ENCODE results near the gene RHBDF2. TPM values are rescaled to one million over a fixed set of nuclear protein-coding genes. Genes with fewer than 3 reads are reported as not detected.

Gene RHBDF2
- total RNA-seq, 4 donors from 2014 or later = 45.9 to 82.6 (median 52.6) TPM

DNA sequence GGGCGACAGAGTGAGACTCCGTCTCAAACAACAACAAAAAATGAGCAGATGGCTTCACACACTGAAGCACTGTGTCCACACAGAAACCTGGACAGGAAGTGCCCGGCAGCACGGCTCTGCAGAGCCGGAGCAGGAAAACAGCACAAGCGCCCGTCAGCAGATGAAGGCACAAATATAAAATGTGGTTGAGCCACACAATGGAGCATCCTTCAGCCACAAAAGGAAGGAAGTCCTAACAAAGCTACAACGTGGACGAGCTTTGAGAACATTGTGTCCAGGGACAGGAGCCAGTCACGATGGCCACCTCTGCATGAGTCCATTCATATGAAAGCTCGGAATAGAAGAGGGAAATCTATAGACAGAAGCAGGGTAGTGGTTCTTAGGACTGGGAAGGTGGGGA, 15.7 kb downstream of the RHBDF2 start:
- DNase-seq (ENCODE audit: low spot score in 2 of 2) = no peak
- WGBS = 60% methylated on average over 11 of the region's 11 CpGs
- peaks cover 9% of the 10 kb centered on the region for H3K36me3 ChIP-seq
- no peaks in the 10 kb centered on the region for H3K27me3 ChIP-seq
- peak overlapping the region; percentile 25 for H3K27ac ChIP-seq
- no peaks in the 10 kb centered on the region for H3K9me3 ChIP-seq
- H3K4me3 ChIP-seq = no peak overlapping the region
- H3K4me1 ChIP-seq = peaks cover 12% of the 10 kb centered on the region
- TF ChIP-seq EP300 (IDR thresholded peaks at IDR 0.05) (no peak), POLR2A (IDR thresholded peaks at IDR 0.05) (no peak), POLR2AphosphoS5 (IDR thresholded peaks at IDR 0.05) (peak in 1 of 3 donors; percentile 18), CTCF (IDR thresholded peaks at IDR 0.05) (no peak)

GRCh38 chr17:76484228-76484725, 16.9 kb downstream of the RHBDF2 start:
- no peaks in the 10 kb centered on the region for H3K27me3 ChIP-seq
- H3K27ac ChIP-seq = no peak overlapping the region
- H3K4me3 ChIP-seq = no peak overlapping the region
- peaks cover 3% of the 10 kb centered on the region for H3K4me1 ChIP-seq
- DNase-seq (ENCODE audit: low spot score in 2 of 2) = no peak
- H3K9me3 ChIP-seq = no peaks in the 10 kb centered on the region
- H3K36me3 ChIP-seq = peaks cover 9% of the 10 kb centered on the region
- 81% methylated on average over 11 of the region's 11 CpGs for WGBS
- TF ChIP-seq POLR2A (IDR thresholded peaks at IDR 0.05) = no peak
- TF ChIP-seq CTCF (IDR thresholded peaks at IDR 0.05) = no peak
- TF ChIP-seq POLR2AphosphoS5 (IDR thresholded peaks at IDR 0.05) = no peak
- no peak for TF ChIP-seq EP300 (IDR thresholded peaks at IDR 0.05)

DNA sequence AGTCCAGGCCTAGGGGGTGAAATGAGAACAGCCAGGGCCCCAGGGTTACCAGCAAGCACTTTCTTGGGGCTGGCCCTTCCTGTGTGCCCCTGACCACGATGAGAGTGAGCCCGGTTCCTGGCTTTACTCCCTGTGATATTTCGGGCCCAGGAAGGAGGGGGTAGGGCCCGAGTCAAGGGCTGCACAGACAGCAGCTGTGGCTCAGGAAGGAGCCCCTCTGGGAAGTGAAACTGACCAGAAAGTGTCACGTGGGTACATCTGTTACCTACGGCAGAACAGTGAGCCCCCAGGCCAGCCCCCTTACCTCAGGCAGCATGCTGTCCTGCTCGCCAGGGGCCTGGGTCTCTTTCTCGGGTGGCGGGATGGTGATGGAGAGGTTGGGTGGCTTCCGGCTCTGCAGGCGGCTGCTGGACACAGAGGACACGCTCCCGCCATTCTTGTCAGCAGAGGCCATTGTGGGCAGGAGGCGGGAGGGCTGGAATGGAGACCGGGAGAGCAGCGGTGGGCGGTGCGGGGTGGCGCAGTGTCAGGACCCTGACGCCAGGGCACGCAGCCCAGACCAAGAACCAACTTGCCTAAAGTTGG, 20.1 kb downstream of the RHBDF2 start:
- peak in 1 of 2 donors; percentile 54 for DNase-seq (ENCODE audit: low spot score in 2 of 2)
- Histone ChIP-seq H3K36me3 (peaks cover 35% of the 10 kb centered on the region), H3K27ac (peak overlapping the region; percentile 30), H3K27me3 (no peaks in the 10 kb centered on the region), H3K4me1 (peaks cover 3% of the 10 kb centered on the region), H3K9me3 (no peaks in the 10 kb centered on the region), H3K4me3 (no peak overlapping the region)
- TF ChIP-seq POLR2A (IDR thresholded peaks at IDR 0.05) (no peak), POLR2AphosphoS5 (IDR thresholded peaks at IDR 0.05) (no peak), EP300 (IDR thresholded peaks at IDR 0.05) (no peak), CTCF (IDR thresholded peaks at IDR 0.05) (no peak)
- WGBS = 80% methylated on average over 17 of the region's 21 CpGs

GRCh38 chr17:76480632-76481031, 20.6 kb downstream of the RHBDF2 start:
- 65% methylated on average over 15 of the region's 15 CpGs for WGBS
- Histone ChIP-seq H3K4me1 (peaks cover under 1% of the 10 kb centered on the region), H3K27ac (no peak overlapping the region), H3K4me3 (no peak overlapping the region), H3K9me3 (no peaks in the 10 kb centered on the region), H3K36me3 (peaks cover 35% of the 10 kb centered on the region), H3K27me3 (no peaks in the 10 kb centered on the region)
- TF ChIP-seq EP300 (IDR thresholded peaks at IDR 0.05) (no peak), POLR2A (IDR thresholded peaks at IDR 0.05) (no peak), CTCF (IDR thresholded peaks at IDR 0.05) (no peak), POLR2AphosphoS5 (IDR thresholded peaks at IDR 0.05) (no peak)
- DNase-seq (ENCODE audit: low spot score in 2 of 2) = no peak

- no peak overlapping the region for H3K27ac ChIP-seq
- peaks cover 40% of the 10 kb centered on the region for H3K36me3 ChIP-seq
- H3K4me3 ChIP-seq = no peak overlapping the region
- no peaks in the 10 kb centered on the region for H3K27me3 ChIP-seq
- no peak for DNase-seq (ENCODE audit: low spot score in 2 of 2)
- TF ChIP-seq CTCF (IDR thresholded peaks at IDR 0.05) (no peak), POLR2A (IDR thresholded peaks at IDR 0.05) (no peak), EP300 (IDR thresholded peaks at IDR 0.05) (no peak), POLR2AphosphoS5 (IDR thresholded peaks at IDR 0.05) (no peak)
- H3K9me3 ChIP-seq = no peaks in the 10 kb centered on the region
- no peaks in the 10 kb centered on the region for H3K4me1 ChIP-seq
- 89% methylated on average over 9 of the region's 14 CpGs for WGBS
Measured at GRCh38 chr17:76479515-76480060, 21.6 kb downstream of the RHBDF2 start.

Measured in suprapubic skin (tissue), 4 donors.